NB4 (cell line): ENCODE measurements around the gene HDAC7.

Source experiments
- CTCF ChIP-seq: IDR thresholded peaks from one replicate; pipeline ENCODE4 v1.5.1; 2012; ENCODE audit warnings: low read depth, low read length
- MAX ChIP-seq: IDR thresholded peaks from 2 replicates; pipeline ENCODE4 v1.6.1; 2011; ENCODE audit warnings: low read depth, low read length
- POLR2A ChIP-seq: IDR thresholded peaks from 2 replicates; pipeline ENCODE4 v1.6.1; 2011; ENCODE audit warnings: mild to moderate bottlenecking; ENCODE audit not compliant: insufficient read length; ENCODE audit errors: extremely low read depth

- TF ChIP-seq MAX (peak; percentile 15), CTCF (no peak), POLR2A (no peak)
Measured at GRCh38 chr12:47813511-47814196, 6.0 kb downstream of the HDAC7 start.
